ENCODE data around the gene SUPV3L1.
"Not testable (repeated sequence)": the region's sequence is repeated elsewhere in the genome, so short reads cannot be mapped to it uniquely, and the experiment has no call there.

The SUPV3L1 gene

DNA sequence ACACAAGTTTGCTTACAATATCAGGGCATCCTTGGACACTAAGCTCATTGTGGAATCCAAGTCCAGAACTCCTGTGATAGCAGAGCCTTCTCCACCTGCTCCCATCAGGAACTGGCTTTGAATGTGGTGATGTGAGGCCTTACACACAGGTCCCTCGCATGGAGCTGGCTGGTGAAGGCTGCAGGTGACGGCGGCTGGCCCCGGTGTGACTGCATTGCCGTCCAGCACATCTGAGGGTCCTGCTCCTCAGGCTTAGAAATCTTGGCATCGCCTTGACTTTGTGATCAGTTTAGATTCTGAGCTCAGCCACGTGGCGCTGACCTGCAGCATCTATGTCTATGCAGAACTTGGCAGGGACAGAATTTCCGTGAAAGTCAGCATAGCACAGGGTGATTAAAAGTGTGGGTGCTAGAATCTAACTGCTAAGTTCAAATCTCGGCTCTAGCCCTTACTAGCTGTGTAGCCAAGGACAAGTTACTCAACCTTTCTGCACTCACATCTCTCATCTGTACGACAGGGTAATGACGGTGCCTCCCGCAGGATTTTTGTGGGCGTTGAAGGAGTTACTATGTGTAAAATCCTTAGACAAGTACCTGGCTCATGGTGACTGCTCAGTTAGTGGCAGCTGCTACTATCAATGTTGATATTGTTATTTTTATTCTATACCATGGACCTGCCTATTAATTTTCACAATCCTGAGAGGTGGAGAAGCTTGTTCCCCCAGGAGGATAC is 66.7 kb downstream of the SUPV3L1 start:
- no peak overlapping the region for H3K4me3 ChIP-seq (ENCODE audit: low read length)
- no peak for DNase-seq (ENCODE audit: low read depth, low spot score)

DNA sequence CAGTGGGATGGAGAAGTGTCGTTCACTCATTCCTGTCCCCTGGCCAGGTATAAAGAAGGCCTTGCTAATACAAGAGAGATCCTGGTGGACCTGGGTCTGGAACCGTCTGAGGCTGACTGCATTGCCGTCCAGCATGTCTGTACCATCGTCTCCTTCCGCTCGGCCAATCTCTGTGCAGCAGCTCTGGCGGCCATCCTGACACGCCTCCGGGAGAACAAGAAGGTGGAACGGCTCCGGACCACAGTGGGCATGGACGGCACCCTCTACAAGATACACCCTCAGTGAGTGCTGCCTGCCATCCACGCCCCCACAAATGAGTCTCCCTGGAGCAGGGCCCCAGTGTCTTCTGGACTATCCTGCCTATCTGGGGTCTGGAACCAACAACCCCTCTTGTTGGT is 67.3 kb downstream of the SUPV3L1 start:
- no peak for DNase-seq (ENCODE audit: low read depth, low spot score)

DNA sequence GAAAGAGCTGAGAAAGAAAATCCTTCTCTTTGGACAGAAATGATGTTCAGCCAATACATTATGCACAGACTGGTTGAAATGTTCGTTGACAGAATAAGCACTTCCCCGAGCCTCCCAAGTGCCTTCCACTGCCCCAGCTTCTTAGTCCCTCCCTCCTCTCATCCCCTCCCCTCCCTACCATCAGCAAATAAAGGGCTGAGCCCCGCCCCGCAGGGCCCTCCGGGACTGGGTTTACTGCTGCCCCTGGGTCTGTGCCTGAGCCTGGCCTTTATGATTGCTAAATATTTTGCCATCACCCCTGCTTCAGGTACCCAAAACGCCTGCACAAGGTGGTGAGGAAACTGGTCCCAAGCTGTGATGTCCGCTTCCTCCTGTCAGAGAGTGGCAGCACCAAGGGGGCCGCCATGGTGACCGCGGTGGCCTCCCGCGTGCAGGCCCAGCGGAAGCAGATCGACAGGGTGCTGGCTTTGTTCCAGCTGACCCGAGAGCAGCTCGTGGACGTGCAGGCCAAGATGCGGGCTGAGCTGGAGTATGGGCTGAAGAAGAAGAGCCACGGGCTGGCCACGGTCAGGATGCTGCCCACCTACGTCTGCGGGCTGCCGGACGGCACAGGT is 68.2 kb downstream of the SUPV3L1 start:
- no peak for DNase-seq (ENCODE audit: low read depth, low spot score)
- H3K4me3 ChIP-seq (ENCODE audit: low read length): no peak overlapping the region

More for the DNA sequence above, 67.3 kb downstream of the SUPV3L1 start:
- no peak overlapping the region for H3K4me3 ChIP-seq (ENCODE audit: low read length)

DNA sequence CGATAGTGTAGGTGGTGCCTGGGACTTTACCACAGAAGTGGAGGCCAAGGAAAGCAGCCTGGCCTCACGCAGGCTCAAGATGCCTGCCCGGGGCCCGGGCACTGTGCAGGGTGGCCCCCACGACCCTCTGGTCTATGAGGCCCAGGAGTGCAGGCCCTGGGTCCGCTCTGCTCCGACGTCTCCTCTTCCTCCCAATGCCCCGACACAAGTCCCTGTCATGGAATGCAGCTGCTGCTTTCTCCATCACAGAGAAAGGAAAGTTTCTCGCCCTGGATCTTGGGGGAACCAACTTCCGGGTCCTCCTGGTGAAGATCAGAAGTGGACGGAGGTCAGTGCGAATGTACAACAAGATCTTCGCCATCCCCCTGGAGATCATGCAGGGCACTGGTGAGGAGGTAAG is 70.0 kb downstream of the SUPV3L1 start:
- DNase-seq (ENCODE audit: low read depth, low spot score): no peak
- no peak overlapping the region for H3K4me3 ChIP-seq (ENCODE audit: low read length)

DNA sequence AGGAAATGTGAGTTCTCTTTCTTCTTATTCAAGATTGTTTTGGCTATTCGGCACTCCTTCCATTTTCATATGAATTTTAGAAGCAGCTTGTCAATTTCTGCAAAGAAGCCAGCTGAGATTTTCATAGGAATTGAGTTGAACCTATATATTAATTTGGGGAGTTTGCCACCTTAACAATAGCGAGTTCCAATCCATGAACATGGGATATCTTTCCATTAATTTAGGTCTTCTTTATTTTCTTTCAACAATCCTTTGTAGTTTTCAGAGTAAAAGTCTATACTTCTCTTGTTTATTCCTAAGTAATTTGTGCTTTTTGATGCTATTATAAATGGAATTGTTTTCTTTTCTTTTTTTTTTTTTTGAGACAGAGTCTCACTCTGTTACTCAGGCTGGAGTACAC is 71.4 kb downstream of the SUPV3L1 start:
- H3K4me3 ChIP-seq (ENCODE audit: low read length); DNase-seq (ENCODE audit: low read depth, low spot score): not testable (repeated sequence)

DNA sequence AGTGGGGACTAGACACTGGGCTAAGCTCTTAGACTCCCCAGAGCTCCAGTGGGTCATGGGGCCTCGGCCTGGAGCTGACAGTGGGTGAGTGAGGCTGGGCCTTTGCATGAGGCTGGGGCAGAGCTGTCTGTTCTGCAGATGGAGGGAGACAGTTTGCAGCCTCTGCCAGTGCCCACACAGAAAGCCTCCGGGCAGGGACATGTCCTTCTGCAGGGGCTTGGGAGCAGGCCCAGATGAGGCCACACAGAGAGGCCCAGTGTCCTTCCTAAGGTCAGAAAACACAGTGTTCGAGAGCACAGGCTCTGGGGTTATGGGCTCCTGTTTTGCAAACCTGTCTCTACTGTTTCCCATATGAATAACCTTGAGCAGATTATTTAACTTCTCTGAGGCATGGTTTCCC is 73.1 kb downstream of the SUPV3L1 start:
- no peak for DNase-seq (ENCODE audit: low read depth, low spot score)
- H3K4me3 ChIP-seq (ENCODE audit: low read length): no peak overlapping the region

DNA sequence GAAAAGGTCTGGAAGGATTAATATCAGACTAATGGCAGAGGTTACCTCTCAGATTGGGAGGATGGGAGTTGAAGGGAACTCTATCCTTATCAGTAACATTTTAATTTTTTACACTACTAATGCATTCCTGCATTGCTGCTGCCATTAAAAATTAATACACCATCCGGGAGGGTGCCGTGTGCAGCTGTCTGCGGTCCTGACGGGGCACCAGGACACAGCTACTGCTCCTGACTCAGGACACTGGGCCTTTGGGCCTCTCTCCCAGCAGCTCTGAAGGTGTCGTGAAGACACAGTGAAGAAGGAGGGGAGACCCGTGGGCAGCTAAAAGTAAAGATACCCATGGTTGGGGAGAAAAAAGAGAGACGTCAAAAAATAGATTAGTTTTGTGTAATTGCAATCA is 74.8 kb downstream of the SUPV3L1 start:
- no peak for DNase-seq (ENCODE audit: low read depth, low spot score)
- H3K4me3 ChIP-seq (ENCODE audit: low read length): no peak overlapping the region

Data from Jurkat, Clone E6-1 (cell line).